ENCODE data around the gene TMOD1. TPM values are rescaled to one million over a fixed set of nuclear protein-coding genes. Genes with fewer than 3 reads are reported as not detected.

Gene TMOD1
- total RNA-seq, 3 donors from 2014 or later (not counting 1 experiment from before 2014, with no cell fraction given): 1.9 to 3.2 (median 2.0) TPM

- no peaks in the 10 kb centered on the region for H3K9me3 Mint-ChIP-seq
- peaks cover 16 to 25% of the 10 kb centered on the region in 2 donors for H3K27me3 Mint-ChIP-seq (ENCODE audit: low read depth in 2 of 2)
- H3K27ac ChIP-seq (ENCODE audit: low read length): no peak overlapping the region
- WGBS (ENCODE audit: insufficient coverage): 85% methylated on average over 3 of the region's 3 CpGs
- no peak for TF ChIP-seq CTCF (IDR thresholded peaks at IDR 0.05)
- no peak overlapping the region for H3K4me3 ChIP-seq (ENCODE audit: low read length)
- H3K4me3 Mint-ChIP-seq: no peak overlapping the region
- no peaks in the 10 kb centered on the region for H3K4me1 Mint-ChIP-seq
- no peaks in the 10 kb centered on the region for H3K36me3 ChIP-seq (ENCODE audit: control insufficient read depth, insufficient read depth, low read length)
- ATAC-seq (no peak), DNase-seq (no peak)
- intact Hi-C loops (cut with micrococcal nuclease): no loop called here
- H3K27me3 ChIP-seq (ENCODE audit: control insufficient read depth, insufficient read depth, low read length): no peaks in the 10 kb centered on the region
- no peak overlapping the region for H3K27ac Mint-ChIP-seq
- H3K4me1 ChIP-seq (ENCODE audit: control insufficient read depth, insufficient read depth, low read length): no peaks in the 10 kb centered on the region
- H3K36me3 Mint-ChIP-seq: no peaks in the 10 kb centered on the region
- no peaks in the 10 kb centered on the region for H3K9me3 ChIP-seq (ENCODE audit: control insufficient read depth, insufficient read depth, low read length)
These were observed 47.5 kb downstream of the TMOD1 start for GRCh38 chr9:97548819-97549540.

- Histone ChIP-seq H3K4me1 (ENCODE audit: control insufficient read depth, insufficient read depth, low read length) (no peaks in the 10 kb centered on the region), H3K4me3 (ENCODE audit: low read length) (no peak overlapping the region), H3K27ac (ENCODE audit: low read length) (no peak overlapping the region), H3K36me3 (ENCODE audit: control insufficient read depth, insufficient read depth, low read length) (no peaks in the 10 kb centered on the region), H3K9me3 (ENCODE audit: control insufficient read depth, insufficient read depth, low read length) (no peaks in the 10 kb centered on the region), H3K27me3 (ENCODE audit: control insufficient read depth, insufficient read depth, low read length) (no peaks in the 10 kb centered on the region)
- H3K4me1 Mint-ChIP-seq: no peaks in the 10 kb centered on the region
- no peak overlapping the region for H3K27ac Mint-ChIP-seq
- no peak for TF ChIP-seq CTCF (IDR thresholded peaks at IDR 0.05)
- DNase-seq (no peak), ATAC-seq (no peak)
- H3K9me3 Mint-ChIP-seq: no peaks in the 10 kb centered on the region
- intact Hi-C loops (cut with micrococcal nuclease): no loop called here
- H3K27me3 Mint-ChIP-seq (ENCODE audit: low read depth in 2 of 2): peaks cover 23 to 32% of the 10 kb centered on the region in 2 donors
- no peaks in the 10 kb centered on the region for H3K36me3 Mint-ChIP-seq
- no peak overlapping the region for H3K4me3 Mint-ChIP-seq
- WGBS (ENCODE audit: insufficient coverage): no CpG with 5 or more reads among the region's 1 CpG
These were observed 48.9 kb downstream of the TMOD1 start for GRCh38 chr9:97550386-97550785.

GRCh38 chr9:97551308-97551707, 49.8 kb downstream of the TMOD1 start:
- H3K27me3 ChIP-seq (ENCODE audit: control insufficient read depth, insufficient read depth, low read length): no peaks in the 10 kb centered on the region
- no peaks in the 10 kb centered on the region for H3K4me1 ChIP-seq (ENCODE audit: control insufficient read depth, insufficient read depth, low read length)
- no peak overlapping the region for H3K27ac Mint-ChIP-seq
- H3K9me3 ChIP-seq (ENCODE audit: control insufficient read depth, insufficient read depth, low read length): no peaks in the 10 kb centered on the region
- H3K9me3 Mint-ChIP-seq: no peaks in the 10 kb centered on the region
- no peaks in the 10 kb centered on the region for H3K4me1 Mint-ChIP-seq
- H3K4me3 Mint-ChIP-seq: no peak overlapping the region
- WGBS (ENCODE audit: insufficient coverage): 92% methylated on average over 5 of the region's 5 CpGs
- no peak overlapping the region for H3K4me3 ChIP-seq (ENCODE audit: low read length)
- H3K27me3 Mint-ChIP-seq (ENCODE audit: low read depth in 2 of 2): peaks cover 28 to 41% of the 10 kb centered on the region in 2 donors
- TF ChIP-seq CTCF (IDR thresholded peaks at IDR 0.05): no peak
- H3K36me3 Mint-ChIP-seq: no peaks in the 10 kb centered on the region
- DNase-seq (no peak), ATAC-seq (no peak)
- H3K36me3 ChIP-seq (ENCODE audit: control insufficient read depth, insufficient read depth, low read length): no peaks in the 10 kb centered on the region
- H3K27ac ChIP-seq (ENCODE audit: low read length): no peak overlapping the region
- intact Hi-C loops (cut with micrococcal nuclease): no loop called here

- no peak overlapping the region for H3K27ac ChIP-seq (ENCODE audit: low read length)
- no peaks in the 10 kb centered on the region for H3K9me3 ChIP-seq (ENCODE audit: control insufficient read depth, insufficient read depth, low read length)
- Mint-ChIP-seq H3K9me3 (no peaks in the 10 kb centered on the region), H3K36me3 (no peaks in the 10 kb centered on the region), H3K27me3 (ENCODE audit: low read depth in 2 of 2) (peaks cover 30 to 50% of the 10 kb centered on the region in 2 donors), H3K4me1 (no peaks in the 10 kb centered on the region), H3K27ac (no peak overlapping the region), H3K4me3 (no peak overlapping the region)
- intact Hi-C loops (cut with micrococcal nuclease): no loop called here
- no peak for DNase-seq
- H3K4me1 ChIP-seq (ENCODE audit: control insufficient read depth, insufficient read depth, low read length): no peaks in the 10 kb centered on the region
- H3K36me3 ChIP-seq (ENCODE audit: control insufficient read depth, insufficient read depth, low read length): no peaks in the 10 kb centered on the region
- H3K4me3 ChIP-seq (ENCODE audit: low read length): no peak overlapping the region
- 85% methylated on average over 6 of the region's 6 CpGs for WGBS (ENCODE audit: insufficient coverage)
- no peak for TF ChIP-seq CTCF (IDR thresholded peaks at IDR 0.05)
- no peaks in the 10 kb centered on the region for H3K27me3 ChIP-seq (ENCODE audit: control insufficient read depth, insufficient read depth, low read length)
- ATAC-seq: no peak
These were observed 51.7 kb downstream of the TMOD1 start for GRCh38 chr9:97553141-97553540.

All from natural killer cell (primary cell).